WTC11 (cell line): ENCODE results near the gene AADACL4. TPM values are rescaled to one million over a fixed set of nuclear protein-coding genes. Genes with fewer than 3 reads are reported as not detected.

Experiments
- ATAC-seq: fragments of 200-7000 bp; cut with Tn5 transposase; 2 replicates; pipeline ENCODE4 v1.10.0; 2021; ENCODE audit warnings: mild to moderate bottlenecking, moderate library complexity
- CTCF ChIA-PET: fragments of 300-600 bp; sonication (Branson Sonifier 250); formaldehyde crosslinking; loops from one replicate; lab custom pipeline; 2021; ENCODE audit warnings: antibody characterized with exemption; lab: Charles Lee
- POLR2A ChIA-PET: fragments of 350-600 bp; sonication (Branson Sonifier 250); formaldehyde crosslinking; loops from one replicate; lab custom pipeline; 2021; ENCODE audit warnings: antibody characterized with exemption; lab: Charles Lee
- DNase-seq: peaks from one replicate; pipeline ENCODE4 v3.0.0; 2021; ENCODE audit warnings: low spot score
- H3K27ac Mint-ChIP-seq: 2 replicates; pipeline ENCODE4 v1.8.0; 2021; ENCODE audit warnings: mixed read lengths
- H3K27me3 Mint-ChIP-seq: 2 replicates; pipeline ENCODE4 v1.8.0; 2021; ENCODE audit warnings: low read depth, mild to moderate bottlenecking, moderate library complexity, mixed read lengths
- H3K36me3 Mint-ChIP-seq: 2 replicates; pipeline ENCODE4 v1.8.0; 2021; ENCODE audit warnings: mixed read lengths
- H3K4me1 Mint-ChIP-seq: 2 replicates; pipeline ENCODE4 v1.8.0; 2022; ENCODE audit warnings: mixed read lengths
- H3K4me3 Mint-ChIP-seq: 2 replicates; pipeline ENCODE4 v1.8.0; 2021; ENCODE audit warnings: mild to moderate bottlenecking, moderate library complexity, mixed read lengths
- H3K9me3 Mint-ChIP-seq: 2 replicates; pipeline ENCODE4 v1.8.0; 2021; ENCODE audit warnings: mixed read lengths
- ATF1 ChIP-seq: sonication (generic); formaldehyde crosslinking; IDR thresholded peaks from 2 replicates; pipeline ENCODE4 v1.8.1; 2023; ENCODE audit warnings: mild to moderate bottlenecking, moderate library complexity, missing genetic modification reagents
- CBFB ChIP-seq: sonication (generic); formaldehyde crosslinking; IDR thresholded peaks from 2 replicates; pipeline ENCODE4 v1.8.1; 2022; ENCODE audit warnings: mild to moderate bottlenecking, low read depth, missing genetic modification reagents
- ELF4 ChIP-seq: sonication (generic); formaldehyde crosslinking; IDR thresholded peaks from 2 replicates; pipeline ENCODE4 v1.8.1; 2022; ENCODE audit warnings: low read depth, mild to moderate bottlenecking, moderate library complexity, missing genetic modification reagents
- ESRRA ChIP-seq: sonication (generic); formaldehyde crosslinking; IDR thresholded peaks from 2 replicates; pipeline ENCODE4 v1.8.1; 2022; ENCODE audit warnings: mild to moderate bottlenecking, missing genetic modification reagents, borderline replicate concordance
- FOXJ3 ChIP-seq: sonication (generic); formaldehyde crosslinking; IDR thresholded peaks from 2 replicates; pipeline ENCODE4 v1.9.0; 2021; ENCODE audit warnings: missing genetic modification reagents, mild to moderate bottlenecking, borderline replicate concordance
- MYBL2 ChIP-seq: sonication (generic); formaldehyde crosslinking; IDR thresholded peaks from 2 replicates; pipeline ENCODE4 v1.8.1; 2023; ENCODE audit warnings: mild to moderate bottlenecking, moderate library complexity, missing genetic modification reagents
- NFE2L1 ChIP-seq: sonication (generic); formaldehyde crosslinking; IDR thresholded peaks from 2 replicates; pipeline ENCODE4 v1.8.1; 2023; ENCODE audit warnings: missing genetic modification reagents
- NR3C1 ChIP-seq: sonication (generic); formaldehyde crosslinking; conservative IDR thresholded peaks from 2 replicates; pipeline ENCODE4 v1.8.1; 2023; ENCODE audit warnings: low read depth, mild to moderate bottlenecking, missing genetic modification reagents
- SOX15 ChIP-seq: fragments of 250-450 bp; sonication (Bioruptor Pico); IDR thresholded peaks from 2 replicates; pipeline ENCODE4 v1.9.0; 2021; ENCODE audit warnings: mild to moderate bottlenecking
- TCF7 ChIP-seq: sonication (generic); formaldehyde crosslinking; IDR thresholded peaks from 2 replicates; pipeline ENCODE4 v1.8.0; 2022; ENCODE audit warnings: mild to moderate bottlenecking, low read depth, missing genetic modification reagents, moderate library complexity
- TEAD1 ChIP-seq: sonication (generic); formaldehyde crosslinking; IDR thresholded peaks from 2 replicates; pipeline ENCODE4 v1.8.0; 2022; ENCODE audit warnings: mild to moderate bottlenecking, missing genetic modification reagents
- ZNF219 ChIP-seq: sonication (generic); formaldehyde crosslinking; IDR thresholded peaks from 2 replicates; pipeline ENCODE4 v1.8.0; 2023; ENCODE audit warnings: missing genetic modification reagents, mild to moderate bottlenecking, borderline replicate concordance
- ZNF396 ChIP-seq: fragments of 250-450 bp; sonication (Bioruptor Pico); IDR thresholded peaks from 2 replicates; pipeline ENCODE4 v1.8.0; 2021; ENCODE audit warnings: mild to moderate bottlenecking, moderate library complexity, borderline replicate concordance
- ZNF423 ChIP-seq: fragments of 250-450 bp; sonication (Bioruptor Pico); IDR thresholded peaks from 2 replicates; pipeline ENCODE4 v2.1.2; 2022; ENCODE audit warnings: mild to moderate bottlenecking, moderate library complexity
- total RNA-seq: library from RNA; stranded (reverse); gene quantifications from 3 replicates; pipeline ENCODE4 v1.2.3, GENCODE V29; 2021
- TF ChIP-seq, protein P1 (sequence below): sonication (generic); formaldehyde crosslinking; IDR thresholded peaks from 2 replicates; pipeline ENCODE4 v1.8.0; 2022; ENCODE audit warnings: mild to moderate bottlenecking, missing genetic modification reagents
- TF ChIP-seq, protein P2 (sequence below): fragments of 200-600 bp; IDR thresholded peaks from 2 replicates; pipeline ENCODE4 v1.8.0; 2022; ENCODE audit warnings: antibody characterized with exemption
- TF ChIP-seq, protein P3 (sequence below): fragments of 250-450 bp; sonication (Bioruptor Pico); IDR thresholded peaks from 2 replicates; pipeline ENCODE4 v1.8.0; 2021; ENCODE audit warnings: mild to moderate bottlenecking
- TF ChIP-seq, protein P4 (sequence below): sonication (generic); formaldehyde crosslinking; IDR thresholded peaks from 2 replicates; pipeline ENCODE4 v1.8.1; 2022; ENCODE audit warnings: low read depth, mild to moderate bottlenecking, moderate library complexity, missing genetic modification reagents, borderline replicate concordance
- TF ChIP-seq, protein P5 (sequence below): sonication (generic); formaldehyde crosslinking; IDR thresholded peaks from 2 replicates; pipeline ENCODE4 v1.8.0; 2023; ENCODE audit warnings: mild to moderate bottlenecking, missing genetic modification reagents
- TF ChIP-seq, protein P6 (sequence below): sonication (generic); formaldehyde crosslinking; IDR thresholded peaks from 2 replicates; pipeline ENCODE4 v1.8.0; 2023; ENCODE audit warnings: missing genetic modification reagents
- TF ChIP-seq, protein P7 (sequence below): sonication (generic); formaldehyde crosslinking; IDR thresholded peaks from 2 replicates; pipeline ENCODE4 v1.8.1; 2022; ENCODE audit warnings: mild to moderate bottlenecking, missing genetic modification reagents, moderate library complexity, borderline replicate concordance
- TF ChIP-seq, protein P8 (sequence below): sonication (generic); formaldehyde crosslinking; IDR thresholded peaks from 2 replicates; pipeline ENCODE4 v1.8.1; 2022; ENCODE audit warnings: low read depth, missing genetic modification reagents, borderline replicate concordance

Gene AADACL4
- total RNA-seq, 1 experiment from 2014 or later = 0.11 TPM

DNA sequence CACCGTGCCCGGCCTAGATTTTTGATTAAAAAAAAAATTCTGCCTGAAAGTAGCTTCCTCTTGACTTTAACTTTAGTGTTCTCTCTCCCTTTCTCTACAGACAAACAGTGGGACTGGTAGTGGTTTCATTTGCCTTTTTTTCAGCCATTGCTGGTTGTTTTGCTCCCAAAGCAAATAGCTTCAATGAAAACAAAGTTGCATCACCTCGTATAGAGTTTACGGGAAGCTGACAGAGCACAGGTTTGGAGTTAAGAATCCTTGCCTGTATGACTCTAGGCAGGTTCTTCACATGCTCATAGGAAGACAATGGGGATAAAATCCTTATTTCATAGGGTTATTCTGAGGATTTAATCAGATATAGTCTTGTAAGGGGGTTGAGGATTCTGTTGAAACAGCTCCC lies 21.6 kb downstream of the AADACL4 start:
- Mint-ChIP-seq H3K4me3 (no peak overlapping the region), H3K36me3 (peaks cover 11% of the 10 kb centered on the region), H3K9me3 (peaks cover 33% of the 10 kb centered on the region), H3K4me1 (peaks cover 4% of the 10 kb centered on the region), H3K27ac (peak overlapping the region; percentile 29; the same call in 1 of the 2 replicates), H3K27me3 (peaks cover 4% of the 10 kb centered on the region; the same call in 1 of the 2 replicates)
- CTCF ChIA-PET = interaction anchor here (1.0 to 1.2 kb wide), 2 partner anchors 46 to 99 kb away, joined by 3 to 5 read pairs; no protein-coding TSS in a partner anchor
- POLR2A ChIA-PET = no interaction called here
- ATAC-seq (no peak), DNase-seq (no peak)
- TF ChIP-seq, protein P1, sequence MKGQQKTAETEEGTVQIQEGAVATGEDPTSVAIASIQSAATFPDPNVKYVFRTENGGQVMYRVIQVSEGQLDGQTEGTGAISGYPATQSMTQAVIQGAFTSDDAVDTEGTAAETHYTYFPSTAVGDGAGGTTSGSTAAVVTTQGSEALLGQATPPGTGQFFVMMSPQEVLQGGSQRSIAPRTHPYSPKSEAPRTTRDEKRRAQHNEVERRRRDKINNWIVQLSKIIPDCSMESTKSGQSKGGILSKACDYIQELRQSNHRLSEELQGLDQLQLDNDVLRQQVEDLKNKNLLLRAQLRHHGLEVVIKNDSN (CRISPR knock-in tag) = no peak
- TF ChIP-seq, protein P2, sequence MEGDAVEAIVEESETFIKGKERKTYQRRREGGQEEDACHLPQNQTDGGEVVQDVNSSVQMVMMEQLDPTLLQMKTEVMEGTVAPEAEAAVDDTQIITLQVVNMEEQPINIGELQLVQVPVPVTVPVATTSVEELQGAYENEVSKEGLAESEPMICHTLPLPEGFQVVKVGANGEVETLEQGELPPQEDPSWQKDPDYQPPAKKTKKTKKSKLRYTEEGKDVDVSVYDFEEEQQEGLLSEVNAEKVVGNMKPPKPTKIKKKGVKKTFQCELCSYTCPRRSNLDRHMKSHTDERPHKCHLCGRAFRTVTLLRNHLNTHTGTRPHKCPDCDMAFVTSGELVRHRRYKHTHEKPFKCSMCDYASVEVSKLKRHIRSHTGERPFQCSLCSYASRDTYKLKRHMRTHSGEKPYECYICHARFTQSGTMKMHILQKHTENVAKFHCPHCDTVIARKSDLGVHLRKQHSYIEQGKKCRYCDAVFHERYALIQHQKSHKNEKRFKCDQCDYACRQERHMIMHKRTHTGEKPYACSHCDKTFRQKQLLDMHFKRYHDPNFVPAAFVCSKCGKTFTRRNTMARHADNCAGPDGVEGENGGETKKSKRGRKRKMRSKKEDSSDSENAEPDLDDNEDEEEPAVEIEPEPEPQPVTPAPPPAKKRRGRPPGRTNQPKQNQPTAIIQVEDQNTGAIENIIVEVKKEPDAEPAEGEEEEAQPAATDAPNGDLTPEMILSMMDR = no peak
- TF ChIP-seq SOX15 = no peak
- TF ChIP-seq CBFB (CRISPR knock-in tag) = no peak

DNA sequence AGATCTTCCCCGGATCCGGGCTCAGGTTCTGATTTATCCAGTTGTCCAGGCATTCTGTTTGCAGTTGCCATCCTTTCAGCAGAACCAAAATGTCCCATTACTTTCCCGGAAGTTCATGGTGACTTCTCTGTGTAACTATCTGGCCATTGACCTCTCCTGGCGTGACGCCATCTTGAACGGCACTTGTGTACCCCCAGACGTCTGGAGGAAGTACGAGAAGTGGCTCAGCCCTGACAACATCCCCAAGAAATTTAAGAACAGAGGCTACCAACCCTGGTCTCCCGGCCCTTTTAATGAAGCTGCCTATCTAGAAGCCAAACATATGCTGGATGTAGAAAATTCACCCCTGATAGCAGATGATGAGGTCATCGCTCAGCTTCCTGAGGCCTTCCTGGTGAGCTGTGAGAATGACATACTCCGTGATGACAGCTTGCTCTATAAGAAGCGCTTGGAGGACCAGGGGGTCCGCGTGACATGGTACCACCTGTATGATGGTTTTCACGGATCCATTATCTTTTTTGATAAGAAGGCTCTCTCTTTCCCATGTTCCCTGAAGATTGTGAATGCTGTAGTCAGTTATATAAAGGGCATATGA lies 22.4 kb downstream of the AADACL4 start:
- no peak for DNase-seq
- ChIA-PET CTCF (interaction anchor here (1.0 to 1.2 kb wide), 2 partner anchors 46 to 98 kb away, joined by 3 to 5 read pairs; no protein-coding TSS in a partner anchor), POLR2A (no interaction called here)
- no peak for ATAC-seq
- peaks cover 33% of the 10 kb centered on the region for H3K9me3 Mint-ChIP-seq
- no peak overlapping the region for H3K4me3 Mint-ChIP-seq
- H3K27ac Mint-ChIP-seq = no peak overlapping the region
- H3K4me1 Mint-ChIP-seq = peaks cover 4% of the 10 kb centered on the region
- H3K36me3 Mint-ChIP-seq = peaks cover 11% of the 10 kb centered on the region
- peaks cover 4% of the 10 kb centered on the region; the same call in 1 of the 2 replicates for H3K27me3 Mint-ChIP-seq
- TF ChIP-seq FOXJ3 (no peak), ZNF219 (no peak), ESRRA (CRISPR knock-in tag) (no peak), ZNF396 (CRISPR knock-in tag) (no peak), NR3C1 (CRISPR knock-in tag) (no peak), ZNF423 (CRISPR knock-in tag) (no peak), NFE2L1 (CRISPR knock-in tag) (no peak), TCF7 (no peak), MYBL2 (CRISPR knock-in tag) (no peak), ATF1 (CRISPR knock-in tag) (no peak), TEAD1 (CRISPR knock-in tag) (no peak), ELF4 (CRISPR knock-in tag) (no peak)
- TF ChIP-seq, protein P3, sequence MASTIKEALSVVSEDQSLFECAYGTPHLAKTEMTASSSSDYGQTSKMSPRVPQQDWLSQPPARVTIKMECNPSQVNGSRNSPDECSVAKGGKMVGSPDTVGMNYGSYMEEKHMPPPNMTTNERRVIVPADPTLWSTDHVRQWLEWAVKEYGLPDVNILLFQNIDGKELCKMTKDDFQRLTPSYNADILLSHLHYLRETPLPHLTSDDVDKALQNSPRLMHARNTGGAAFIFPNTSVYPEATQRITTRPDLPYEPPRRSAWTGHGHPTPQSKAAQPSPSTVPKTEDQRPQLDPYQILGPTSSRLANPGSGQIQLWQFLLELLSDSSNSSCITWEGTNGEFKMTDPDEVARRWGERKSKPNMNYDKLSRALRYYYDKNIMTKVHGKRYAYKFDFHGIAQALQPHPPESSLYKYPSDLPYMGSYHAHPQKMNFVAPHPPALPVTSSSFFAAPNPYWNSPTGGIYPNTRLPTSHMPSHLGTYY (CRISPR knock-in tag) = no peak
- TF ChIP-seq, protein P4, sequence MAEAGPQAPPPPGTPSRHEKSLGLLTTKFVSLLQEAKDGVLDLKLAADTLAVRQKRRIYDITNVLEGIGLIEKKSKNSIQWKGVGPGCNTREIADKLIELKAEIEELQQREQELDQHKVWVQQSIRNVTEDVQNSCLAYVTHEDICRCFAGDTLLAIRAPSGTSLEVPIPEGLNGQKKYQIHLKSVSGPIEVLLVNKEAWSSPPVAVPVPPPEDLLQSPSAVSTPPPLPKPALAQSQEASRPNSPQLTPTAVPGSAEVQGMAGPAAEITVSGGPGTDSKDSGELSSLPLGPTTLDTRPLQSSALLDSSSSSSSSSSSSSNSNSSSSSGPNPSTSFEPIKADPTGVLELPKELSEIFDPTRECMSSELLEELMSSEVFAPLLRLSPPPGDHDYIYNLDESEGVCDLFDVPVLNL (CRISPR knock-in tag) = no peak
- TF ChIP-seq, protein P5, sequence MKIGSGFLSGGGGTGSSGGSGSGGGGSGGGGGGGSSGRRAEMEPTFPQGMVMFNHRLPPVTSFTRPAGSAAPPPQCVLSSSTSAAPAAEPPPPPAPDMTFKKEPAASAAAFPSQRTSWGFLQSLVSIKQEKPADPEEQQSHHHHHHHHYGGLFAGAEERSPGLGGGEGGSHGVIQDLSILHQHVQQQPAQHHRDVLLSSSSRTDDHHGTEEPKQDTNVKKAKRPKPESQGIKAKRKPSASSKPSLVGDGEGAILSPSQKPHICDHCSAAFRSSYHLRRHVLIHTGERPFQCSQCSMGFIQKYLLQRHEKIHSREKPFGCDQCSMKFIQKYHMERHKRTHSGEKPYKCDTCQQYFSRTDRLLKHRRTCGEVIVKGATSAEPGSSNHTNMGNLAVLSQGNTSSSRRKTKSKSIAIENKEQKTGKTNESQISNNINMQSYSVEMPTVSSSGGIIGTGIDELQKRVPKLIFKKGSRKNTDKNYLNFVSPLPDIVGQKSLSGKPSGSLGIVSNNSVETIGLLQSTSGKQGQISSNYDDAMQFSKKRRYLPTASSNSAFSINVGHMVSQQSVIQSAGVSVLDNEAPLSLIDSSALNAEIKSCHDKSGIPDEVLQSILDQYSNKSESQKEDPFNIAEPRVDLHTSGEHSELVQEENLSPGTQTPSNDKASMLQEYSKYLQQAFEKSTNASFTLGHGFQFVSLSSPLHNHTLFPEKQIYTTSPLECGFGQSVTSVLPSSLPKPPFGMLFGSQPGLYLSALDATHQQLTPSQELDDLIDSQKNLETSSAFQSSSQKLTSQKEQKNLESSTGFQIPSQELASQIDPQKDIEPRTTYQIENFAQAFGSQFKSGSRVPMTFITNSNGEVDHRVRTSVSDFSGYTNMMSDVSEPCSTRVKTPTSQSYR (CRISPR knock-in tag) = no peak
- TF ChIP-seq, protein P6, sequence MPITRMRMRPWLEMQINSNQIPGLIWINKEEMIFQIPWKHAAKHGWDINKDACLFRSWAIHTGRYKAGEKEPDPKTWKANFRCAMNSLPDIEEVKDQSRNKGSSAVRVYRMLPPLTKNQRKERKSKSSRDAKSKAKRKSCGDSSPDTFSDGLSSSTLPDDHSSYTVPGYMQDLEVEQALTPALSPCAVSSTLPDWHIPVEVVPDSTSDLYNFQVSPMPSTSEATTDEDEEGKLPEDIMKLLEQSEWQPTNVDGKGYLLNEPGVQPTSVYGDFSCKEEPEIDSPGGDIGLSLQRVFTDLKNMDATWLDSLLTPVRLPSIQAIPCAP (CRISPR knock-in tag) = no peak
- TF ChIP-seq, protein P7, sequence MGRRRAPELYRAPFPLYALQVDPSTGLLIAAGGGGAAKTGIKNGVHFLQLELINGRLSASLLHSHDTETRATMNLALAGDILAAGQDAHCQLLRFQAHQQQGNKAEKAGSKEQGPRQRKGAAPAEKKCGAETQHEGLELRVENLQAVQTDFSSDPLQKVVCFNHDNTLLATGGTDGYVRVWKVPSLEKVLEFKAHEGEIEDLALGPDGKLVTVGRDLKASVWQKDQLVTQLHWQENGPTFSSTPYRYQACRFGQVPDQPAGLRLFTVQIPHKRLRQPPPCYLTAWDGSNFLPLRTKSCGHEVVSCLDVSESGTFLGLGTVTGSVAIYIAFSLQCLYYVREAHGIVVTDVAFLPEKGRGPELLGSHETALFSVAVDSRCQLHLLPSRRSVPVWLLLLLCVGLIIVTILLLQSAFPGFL (CRISPR knock-in tag) = no peak
- TF ChIP-seq, protein P8, sequence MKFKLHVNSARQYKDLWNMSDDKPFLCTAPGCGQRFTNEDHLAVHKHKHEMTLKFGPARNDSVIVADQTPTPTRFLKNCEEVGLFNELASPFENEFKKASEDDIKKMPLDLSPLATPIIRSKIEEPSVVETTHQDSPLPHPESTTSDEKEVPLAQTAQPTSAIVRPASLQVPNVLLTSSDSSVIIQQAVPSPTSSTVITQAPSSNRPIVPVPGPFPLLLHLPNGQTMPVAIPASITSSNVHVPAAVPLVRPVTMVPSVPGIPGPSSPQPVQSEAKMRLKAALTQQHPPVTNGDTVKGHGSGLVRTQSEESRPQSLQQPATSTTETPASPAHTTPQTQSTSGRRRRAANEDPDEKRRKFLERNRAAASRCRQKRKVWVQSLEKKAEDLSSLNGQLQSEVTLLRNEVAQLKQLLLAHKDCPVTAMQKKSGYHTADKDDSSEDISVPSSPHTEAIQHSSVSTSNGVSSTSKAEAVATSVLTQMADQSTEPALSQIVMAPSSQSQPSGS = no peak
- TF ChIP-seq, all 79 proteins: peak for 0
